ENCODE data around the gene GLRX5.

Gene GLRX5

DNA sequence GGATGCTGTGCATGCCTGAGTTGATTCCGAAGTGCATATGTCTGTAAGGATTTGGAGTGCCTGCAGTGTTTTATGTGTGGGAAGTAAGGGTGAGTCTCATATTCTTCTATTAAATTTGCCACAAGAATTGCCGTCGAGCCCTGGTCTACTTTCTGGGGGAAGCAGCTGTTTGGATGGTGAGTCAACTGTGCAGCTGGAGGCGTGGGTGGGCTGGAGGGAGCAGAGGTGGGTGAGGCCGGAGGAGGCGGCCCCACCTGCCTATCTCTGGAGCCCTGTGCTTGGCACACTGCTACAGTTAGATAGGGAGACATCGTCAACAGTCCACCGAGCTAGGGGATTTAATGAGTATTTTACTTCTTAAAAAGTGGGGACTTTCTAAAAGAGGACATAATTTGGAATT, 9.7 kb downstream of the GLRX5 start:
- TF ChIP-seq CTBP1 (IDR thresholded peaks at IDR 0.05; ENCODE audit: borderline replicate concordance) (no peak), LEF1 (IDR thresholded peaks at IDR 0.05; ENCODE audit: borderline replicate concordance) (no peak), FOXK2 (IDR thresholded peaks at IDR 0.05) (no peak), SP1 (IDR thresholded peaks at IDR 0.05) (no peak), FOXM1 (IDR thresholded peaks at IDR 0.05; ENCODE audit: borderline replicate concordance) (no peak), TARDBP (IDR thresholded peaks at IDR 0.05) (no peak), L3MBTL2 (conservative IDR thresholded peaks at IDR 0.05) (no peak), BHLHE40 (IDR thresholded peaks at IDR 0.05; ENCODE audit: borderline replicate concordance) (no peak), ARNT (IDR thresholded peaks at IDR 0.05) (no peak), HDGF (IDR thresholded peaks at IDR 0.05; ENCODE audit: borderline replicate concordance) (no peak), NFRKB (IDR thresholded peaks at IDR 0.05) (no peak), ZNF384 (IDR thresholded peaks at IDR 0.05) (no peak), PKNOX1 (IDR thresholded peaks at IDR 0.05) (no peak), SUZ12 (IDR thresholded peaks at IDR 0.05) (no peak), ELF4 (IDR thresholded peaks at IDR 0.05) (no peak), FOXA1 (IDR thresholded peaks at IDR 0.05) (no peak)
- CTCF ChIA-PET: no interaction called here
- POLR2A ChIA-PET: interaction anchor here (1.6 kb wide), 1 partner anchor 10 kb away, joined by 7 read pairs; the partner anchor contains the start of gene GLRX5
- DNase-seq (ENCODE audit: extremely low spot score): no peak

- ChIA-PET CTCF (interaction anchor here (0.8 kb wide), 1 partner anchor 8 kb away, joined by 3 read pairs; no protein-coding TSS in a partner anchor), POLR2A (interaction anchor here (1.2 to 1.6 kb wide), 2 partner anchors 9 to 12 kb away, joined by 4 to 7 read pairs; partner anchors contain the start of gene GLRX5)
- TF ChIP-seq HDGF (IDR thresholded peaks at IDR 0.05; ENCODE audit: borderline replicate concordance): no peak
- TF ChIP-seq TARDBP (IDR thresholded peaks at IDR 0.05): no peak
- no peak for TF ChIP-seq FOXK2 (IDR thresholded peaks at IDR 0.05)
- TF ChIP-seq ELF4 (IDR thresholded peaks at IDR 0.05): no peak
- TF ChIP-seq BHLHE40 (IDR thresholded peaks at IDR 0.05; ENCODE audit: borderline replicate concordance): no peak
- no peak for TF ChIP-seq CTBP1 (IDR thresholded peaks at IDR 0.05; ENCODE audit: borderline replicate concordance)
- no peak for TF ChIP-seq SUZ12 (IDR thresholded peaks at IDR 0.05)
- TF ChIP-seq ARNT (IDR thresholded peaks at IDR 0.05): no peak
- no peak for TF ChIP-seq ZNF384 (IDR thresholded peaks at IDR 0.05)
- TF ChIP-seq L3MBTL2 (conservative IDR thresholded peaks at IDR 0.05): no peak
- no peak for TF ChIP-seq LEF1 (IDR thresholded peaks at IDR 0.05; ENCODE audit: borderline replicate concordance)
- no peak for TF ChIP-seq PKNOX1 (IDR thresholded peaks at IDR 0.05)
- no peak for TF ChIP-seq FOXM1 (IDR thresholded peaks at IDR 0.05; ENCODE audit: borderline replicate concordance)
- TF ChIP-seq FOXA1 (IDR thresholded peaks at IDR 0.05): no peak
- no peak for TF ChIP-seq NFRKB (IDR thresholded peaks at IDR 0.05)
- TF ChIP-seq SP1 (IDR thresholded peaks at IDR 0.05): no peak
Observed at GRCh38 chr14:95545515-95546168, 10.8 kb downstream of the GLRX5 start.

DNA sequence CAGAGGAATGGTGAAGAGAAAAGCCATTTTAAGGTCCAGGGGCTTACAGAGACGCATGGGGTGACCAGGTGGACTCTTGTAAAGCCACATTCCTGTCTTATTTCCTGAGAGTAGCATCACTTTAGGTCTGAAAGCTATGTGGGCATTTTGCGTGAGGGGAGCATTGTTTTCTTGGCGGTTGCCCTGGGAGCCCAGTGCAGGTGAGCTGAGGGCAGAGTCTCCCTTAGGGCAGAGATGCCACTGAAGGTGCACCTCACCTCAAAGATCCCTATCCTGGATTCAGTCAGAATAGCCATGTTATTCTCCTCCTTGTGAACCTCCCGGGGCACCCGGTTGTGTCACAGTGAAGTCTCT, 12.4 kb downstream of the GLRX5 start:
- no peak for DNase-seq (ENCODE audit: extremely low spot score)
- POLR2A ChIA-PET: interaction anchor here (0.6 to 1.3 kb wide), 2 partner anchors 10 to 194 kb away, joined by 3 read pairs; no protein-coding TSS in a partner anchor
- no peak for TF ChIP-seq ARNT (IDR thresholded peaks at IDR 0.05)
- TF ChIP-seq L3MBTL2 (conservative IDR thresholded peaks at IDR 0.05): no peak
- TF ChIP-seq SUZ12 (IDR thresholded peaks at IDR 0.05): no peak
- TF ChIP-seq SP1 (IDR thresholded peaks at IDR 0.05): no peak
- TF ChIP-seq LEF1 (IDR thresholded peaks at IDR 0.05; ENCODE audit: borderline replicate concordance): no peak
- TF ChIP-seq PKNOX1 (IDR thresholded peaks at IDR 0.05): no peak
- no peak for TF ChIP-seq FOXK2 (IDR thresholded peaks at IDR 0.05)
- no peak for TF ChIP-seq ELF4 (IDR thresholded peaks at IDR 0.05)
- TF ChIP-seq HDGF (IDR thresholded peaks at IDR 0.05; ENCODE audit: borderline replicate concordance): no peak
- no peak for TF ChIP-seq TARDBP (IDR thresholded peaks at IDR 0.05)
- TF ChIP-seq ZNF384 (IDR thresholded peaks at IDR 0.05): no peak
- TF ChIP-seq BHLHE40 (IDR thresholded peaks at IDR 0.05; ENCODE audit: borderline replicate concordance): no peak
- TF ChIP-seq CTBP1 (IDR thresholded peaks at IDR 0.05; ENCODE audit: borderline replicate concordance): no peak
- TF ChIP-seq FOXA1 (IDR thresholded peaks at IDR 0.05): no peak
- no peak for TF ChIP-seq FOXM1 (IDR thresholded peaks at IDR 0.05; ENCODE audit: borderline replicate concordance)
- no peak for TF ChIP-seq NFRKB (IDR thresholded peaks at IDR 0.05)
- CTCF ChIA-PET: no interaction called here

More at GRCh38 chr14:95545515-95546168, 10.8 kb downstream of the GLRX5 start:
- no peak for DNase-seq (ENCODE audit: extremely low spot score)

DNA sequence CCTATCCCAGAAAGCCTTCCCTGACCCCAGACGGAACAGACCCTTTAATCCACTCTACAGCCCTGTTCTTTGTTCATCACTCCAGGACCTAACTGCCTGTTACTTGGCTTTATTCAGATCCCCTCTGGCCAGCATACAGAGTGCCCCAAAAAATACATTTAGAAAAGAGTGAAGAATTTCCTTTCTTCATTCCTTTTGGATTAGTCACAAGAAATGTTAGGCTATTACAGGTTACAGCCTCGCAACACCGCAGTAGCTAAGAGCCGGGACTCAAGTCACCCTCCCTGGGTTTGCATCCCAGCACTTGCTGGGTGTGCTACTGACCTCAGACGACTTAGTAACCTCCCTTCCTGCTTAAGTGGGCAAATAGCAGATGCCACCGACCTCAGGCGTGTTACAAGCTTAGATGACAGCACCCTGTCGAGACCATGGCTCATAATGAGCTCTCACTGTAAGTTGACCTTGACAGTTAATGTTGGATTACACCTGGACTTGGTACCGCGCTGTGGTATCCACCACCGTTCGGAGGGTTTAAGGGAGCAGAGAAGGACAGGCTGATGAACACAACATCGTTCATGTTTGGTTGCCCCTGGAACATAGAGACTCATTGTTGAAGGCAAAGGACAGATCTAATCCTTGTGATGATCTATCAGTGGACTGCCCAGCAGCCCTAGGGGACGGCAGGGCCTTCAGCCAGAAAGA, 12.9 kb downstream of the GLRX5 start:
- no peak for TF ChIP-seq SUZ12 (IDR thresholded peaks at IDR 0.05)
- no peak for TF ChIP-seq ELF4 (IDR thresholded peaks at IDR 0.05)
- TF ChIP-seq NFRKB (IDR thresholded peaks at IDR 0.05): no peak
- TF ChIP-seq CTBP1 (IDR thresholded peaks at IDR 0.05; ENCODE audit: borderline replicate concordance): no peak
- no peak for TF ChIP-seq FOXA1 (IDR thresholded peaks at IDR 0.05)
- TF ChIP-seq HDGF (IDR thresholded peaks at IDR 0.05; ENCODE audit: borderline replicate concordance): no peak
- no peak for TF ChIP-seq PKNOX1 (IDR thresholded peaks at IDR 0.05)
- no peak for TF ChIP-seq LEF1 (IDR thresholded peaks at IDR 0.05; ENCODE audit: borderline replicate concordance)
- TF ChIP-seq BHLHE40 (IDR thresholded peaks at IDR 0.05; ENCODE audit: borderline replicate concordance): no peak
- no peak for TF ChIP-seq TARDBP (IDR thresholded peaks at IDR 0.05)
- no peak for TF ChIP-seq L3MBTL2 (conservative IDR thresholded peaks at IDR 0.05)
- no peak for TF ChIP-seq ZNF384 (IDR thresholded peaks at IDR 0.05)
- TF ChIP-seq FOXM1 (IDR thresholded peaks at IDR 0.05; ENCODE audit: borderline replicate concordance): no peak
- CTCF ChIA-PET: interaction anchor here (0.8 kb wide), 1 partner anchor 21 kb away, joined by 4 read pairs; no protein-coding TSS in a partner anchor
- POLR2A ChIA-PET: interaction anchor here (0.6 to 1.3 kb wide), 2 partner anchors 11 to 194 kb away, joined by 3 read pairs; no protein-coding TSS in a partner anchor
- DNase-seq (ENCODE audit: extremely low spot score): no peak
